B cell (primary cell): ENCODE results near the gene ZFP28. TPM values are rescaled to one million over a fixed set of nuclear protein-coding genes. Genes with fewer than 3 reads are reported as not detected.

Experiments used
- ATAC-seq: fragments of 200-7000 bp; cut with Tn5 transposase; one replicate; pipeline ENCODE4 v1.10.0; 2021; ENCODE audit warnings: low read depth, mild to moderate bottlenecking, moderate number of reproducible peaks, moderate library complexity
- CTCF ChIA-PET: fragments of 350-600 bp; sonication (Branson Sonifier 250); formaldehyde crosslinking; loops from one replicate; lab custom pipeline; 2021; ENCODE audit warnings: antibody characterized with exemption, inconsistent platforms; lab: Charles Lee
- POLR2A ChIA-PET: fragments of 350-600 bp; sonication (Branson Sonifier 250); formaldehyde crosslinking; loops from one replicate; lab custom pipeline; 2021; ENCODE audit warnings: antibody characterized with exemption; lab: Charles Lee
- DNase-seq: peaks from one replicate; pipeline ENCODE4 v3.0.0; 2013
- H2AFZ ChIP-seq: 2 replicates; pipeline ENCODE4 v1.6.1; 2012; ENCODE audit warnings: mild to moderate bottlenecking, low read depth, low read length; ENCODE audit not compliant: insufficient read depth, poor library complexity, severe bottlenecking
- H3K27ac ChIP-seq, 2 donors: 1 replicate in 1 of 2; 2 replicates in 1 of 2; pipeline ENCODE4 v1.5.1; 2012 to 2013; ENCODE audit warnings: low read length in 2 of 2, mild to moderate bottlenecking in 2 of 2, moderate library complexity in 1 of 2
- H3K27me3 ChIP-seq, 4 experiments: fragments of 200-600 bp in 1 of 4; sonication (generic) in 1 of 4; replicated peaks in 1 of 4; 1 replicate in 2 of 4; 2 replicates in 2 of 4; pipeline versions ENCODE4 v1.6.1 to v1.7.0; 2013 to 2016; ENCODE audit warnings: low read length in 3 of 4, mild to moderate bottlenecking in 2 of 4, mixed read lengths in 1 of 4, moderate library complexity in 1 of 4; ENCODE audit not compliant: insufficient read depth in 4 of 4, control insufficient read depth in 3 of 4; ENCODE audit errors: control extremely low read depth in 1 of 4
- H3K36me3 ChIP-seq, 2 experiments: replicated peaks in 1 of 2; 1 replicate in 1 of 2; 2 replicates in 1 of 2; pipeline versions ENCODE4 v1.6.1 to v1.7.1; 2013; ENCODE audit warnings: low read length in 1 of 2; ENCODE audit not compliant: insufficient read depth in 2 of 2, control insufficient read depth in 1 of 2; ENCODE audit errors: control extremely low read depth in 1 of 2, extremely low read depth in 1 of 2
- H3K4me1 ChIP-seq, 2 donors: fragments of 200-600 bp in 1 of 2; sonication (generic) in 1 of 2; 1 replicate in 1 of 2; 2 replicates in 1 of 2; pipeline versions ENCODE4 v1.5.1 to v1.6.1; 2013 to 2017; ENCODE audit warnings: low read length in 2 of 2; ENCODE audit not compliant: control insufficient read depth in 2 of 2, insufficient read depth in 2 of 2
- H3K4me2 ChIP-seq: replicated peaks from 2 replicates; pipeline ENCODE3; 2012; ENCODE audit warnings: mild to moderate bottlenecking, low read depth, low read length; ENCODE audit not compliant: poor library complexity, severe bottlenecking
- H3K4me3 ChIP-seq, 5 experiments: fragments of 200-600 bp in 1 of 5; sonication (generic) in 1 of 5; 1 replicate in 3 of 5; 2 replicates in 2 of 5; pipeline versions ENCODE4 v1.5.1 to v1.7.0; 2011 to 2016; ENCODE audit warnings: low read length in 4 of 5, mild to moderate bottlenecking in 4 of 5, low read depth in 2 of 5, control low read depth in 1 of 5, moderate library complexity in 1 of 5; ENCODE audit not compliant: insufficient read depth in 1 of 5; ENCODE audit errors: control extremely low read depth in 1 of 5, extremely low read depth in 1 of 5
- H3K79me2 ChIP-seq: fragments of 200-600 bp; sonication (generic); one replicate; pipeline ENCODE4 v1.6.0; 2016; ENCODE audit warnings: low read length; ENCODE audit not compliant: control insufficient read depth, insufficient read depth
- H3K9ac ChIP-seq: fragments of 200-600 bp; sonication (generic); 2 replicates; pipeline ENCODE4 v1.6.1; 2017; ENCODE audit warnings: mild to moderate bottlenecking, low read length, moderate library complexity
- H3K9me3 ChIP-seq, 3 donors: one replicate each; pipeline versions ENCODE4 v1.6.1 to v1.7.1; 2013; ENCODE audit warnings: low read length in 2 of 3; ENCODE audit not compliant: control insufficient read depth in 2 of 3, insufficient read depth in 1 of 3; ENCODE audit errors: control extremely low read depth in 1 of 3
- H4K20me1 ChIP-seq: 2 replicates; pipeline ENCODE4 v1.6.0; 2012; ENCODE audit warnings: mild to moderate bottlenecking, low read length; ENCODE audit not compliant: insufficient read depth, control insufficient read depth, poor library complexity, severe bottlenecking
- H3K27ac Mint-ChIP-seq: one replicate; pipeline ENCODE4 v1.8.0; 2021; ENCODE audit warnings: mixed read lengths
- H3K27me3 Mint-ChIP-seq: one replicate; pipeline ENCODE4 v1.8.0; 2021; ENCODE audit warnings: mixed read lengths
- H3K4me1 Mint-ChIP-seq: one replicate; pipeline ENCODE4 v1.8.0; 2021; ENCODE audit warnings: mixed read lengths
- H3K4me3 Mint-ChIP-seq: one replicate; pipeline ENCODE4 v1.8.0; 2021; ENCODE audit warnings: mixed read lengths
- H3K9me3 Mint-ChIP-seq: one replicate; pipeline ENCODE4 v1.8.0; 2022; ENCODE audit warnings: mixed read lengths; ENCODE audit not compliant: insufficient read depth
- CTCF ChIP-seq: fragments of 200-600 bp; IDR thresholded peaks from one replicate; pipeline ENCODE4 v1.8.0; 2022; ENCODE audit warnings: antibody characterized with exemption, mild to moderate bottlenecking
- EZH2 ChIP-seq: IDR thresholded peaks from 2 replicates; pipeline ENCODE4 v1.6.1; 2012; ENCODE audit warnings: borderline replicate concordance, low read depth, mild to moderate bottlenecking, moderate library complexity, low read length; ENCODE audit not compliant: insufficient read depth, poor library complexity, severe bottlenecking
- WGBS: methylation state at CpG from one replicate; pipeline ENCODE4 v1.1.5; 2013; ENCODE audit warnings: missing lambda C conversion rate; ENCODE audit not compliant: insufficient coverage; 5-methylcytosine and 5-hydroxymethylcytosine counted together
- intact Hi-C: fragments of 100-400 bp; cut with micrococcal nuclease; formaldehyde crosslinking; loops from one replicate; pipeline ENCODE4 v1.10.0; 2022
- polyA plus RNA-seq: library from polyadenylated mRNA; depleted of rRNA; stranded (reverse); fragments of >200 nt; gene quantifications from 2 replicates; pipeline ENCODE4 v1.2.3, GENCODE V29; 2012
- total RNA-seq, 2 donors: library from RNA; stranded (reverse); fragments of 120-200 nt in 1 of 2; gene quantifications; 1 replicate in 1 of 2; 2 replicates in 1 of 2; pipeline versions ENCODE4 v1.2.3 to v1.2.4, GENCODE V29; 2013 to 2022

Gene ZFP28
- total and polyA plus RNA-seq, 2 donors (not counting 1 experiment from before 2014, with no cell fraction given), result 2.5 to 11.6 TPM

GRCh38 chr19:56594783-56595547, 56.2 kb downstream of the ZFP28 start, which contains the start of gene ZNF71:
Gene ZNF71 (plus strand): TSS chr19:56595302. CDS start chr19:56601559, 6,257 bp downstream.
- peaks cover 0 to 17% (median 1%) of the 10 kb centered on the region in 3 donors for H3K9me3 ChIP-seq
- peaks cover 19% of the 10 kb centered on the region for H3K4me1 Mint-ChIP-seq
- ChIA-PET CTCF (no interaction called here), POLR2A (interaction anchor here (0.6 to 1.2 kb wide), 4 partner anchors 56 to 417 kb away, joined by 3 to 19 read pairs (median 6); partner anchors contain the start of genes ZFP28 and ZNF582)
- peaks cover 39% of the 10 kb centered on the region for H3K79me2 ChIP-seq
- peaks cover 11 to 20% of the 10 kb centered on the region in 2 donors for H3K4me1 ChIP-seq
- 3% methylated on average over 52 of the region's 52 CpGs for WGBS
- peak within 1 kb of the TSS; percentile 93 for H3K4me3 Mint-ChIP-seq
- H3K27ac ChIP-seq, result peak within 1 kb of the TSS; percentile 49 to 88
- H3K27ac Mint-ChIP-seq, result peak within 1 kb of the TSS; percentile 90
- H3K4me2 ChIP-seq, result peak within 1 kb of the TSS; percentile 96
- H3K9ac ChIP-seq, result peak within 1 kb of the TSS; percentile 91
- H2AFZ ChIP-seq, result peak within 1 kb of the TSS; percentile 100
- H3K27me3 Mint-ChIP-seq, result no peaks in the 10 kb centered on the region
- intact Hi-C loops, result loop anchor here (1.0 to 10.0 kb wide), 3 partner anchors 28 to 191 kb away; partner anchors contain the start of genes ZNF470 and ZNF583
- H3K4me3 ChIP-seq, result peak within 1 kb of the TSS; percentile 22 to 88 (median 68)
- H3K9me3 Mint-ChIP-seq, result peaks cover 5% of the 10 kb centered on the region
- no peaks in the 10 kb centered on the region for H4K20me1 ChIP-seq
- DNase-seq, result peak; percentile 89
- peak; percentile 94 for ATAC-seq
- TF ChIP-seq CTCF (no peak), EZH2 (no peak)
- H3K36me3 ChIP-seq, result no peaks in the 10 kb centered on the region
- peaks cover 0 to 4% (median 0%) of the 10 kb centered on the region in 4 experiments for H3K27me3 ChIP-seq

DNA sequence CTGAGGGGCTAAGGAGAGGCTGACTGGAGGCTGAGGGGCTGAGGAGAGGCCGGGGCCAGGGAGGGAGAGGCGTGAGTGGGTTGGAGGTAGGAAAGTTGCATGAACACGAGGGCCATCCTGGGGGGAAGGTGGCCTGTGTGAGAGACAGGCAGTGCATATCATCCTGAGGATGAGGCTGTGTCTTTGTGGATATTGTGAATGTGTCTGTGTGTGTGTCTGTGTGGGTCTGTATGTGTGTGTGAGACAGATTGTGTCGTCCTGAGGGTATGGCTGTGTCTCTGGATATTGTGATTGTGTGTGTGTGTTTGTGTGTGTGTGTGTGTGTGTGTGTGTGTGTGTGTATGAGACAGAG, 56.8 kb downstream of the ZFP28 start:
- CTCF ChIA-PET, result no interaction called here
- Histone ChIP-seq H3K4me1 (peaks cover 11 to 20% of the 10 kb centered on the region in 2 donors), H3K4me2 (peak overlapping the region; percentile 96)

More for the DNA sequence above, 56.8 kb downstream of the ZFP28 start:
- Mint-ChIP-seq H3K4me1 (peaks cover 19% of the 10 kb centered on the region), H3K4me3 (peak overlapping the region; percentile 93), H3K27me3 (no peaks in the 10 kb centered on the region), H3K27ac (peak overlapping the region; percentile 90), H3K9me3 (peaks cover 5% of the 10 kb centered on the region)
- no peak for TF ChIP-seq EZH2
- TF ChIP-seq CTCF, result no peak
- Histone ChIP-seq H3K27me3 (no peaks in the 10 kb centered on the region), H3K9ac (peak overlapping the region; percentile 91), H2AFZ (peak overlapping the region; percentile 100), H3K27ac (peak overlapping the region in 1 of 2 donors; percentile 88), H3K4me3 (peak overlapping the region; percentile 22 to 88 (median 68)), H3K36me3 (no peaks in the 10 kb centered on the region), H3K79me2 (peaks cover 43% of the 10 kb centered on the region), H3K9me3 (peaks cover 0 to 13% (median under 1%) of the 10 kb centered on the region in 3 donors), H4K20me1 (no peaks in the 10 kb centered on the region)
- 0% methylated on average over 4 of the region's 4 CpGs for whole genome bisulfite sequencing
- ATAC-seq, result peak; percentile 8
- no peak for DNase-seq
- intact Hi-C loops, result loop anchor here (1.0 to 10.0 kb wide), 3 partner anchors 28 to 191 kb away; partner anchors contain the start of genes ZNF470 and ZNF583
- POLR2A ChIA-PET, result interaction anchor here (0.6 to 1.2 kb wide), 5 partner anchors 57 to 1019 kb away, joined by 3 to 19 read pairs (median 5); partner anchors contain the start of genes ZFP28, ZNF134 and ZNF582
